Measurements from ENCODE around the gene RAD21L1.

GRCh38 chr20:1199212-1199873 is 26.5 kb upstream of the RAD21L1 start:
- TF ChIP-seq RAD21 (IDR thresholded peaks at IDR 0.05) (no peak), CTCF (IDR thresholded peaks at IDR 0.05; ENCODE audit: low read depth, low read length, missing input control) (no peak), MAX (IDR thresholded peaks at IDR 0.05) (no peak), TAF1 (conservative IDR thresholded peaks at IDR 0.05) (no peak), ZBTB33 (IDR thresholded peaks at IDR 0.05) (no peak)

Measured in liver (tissue), 3 donors.